GM19238 (cell line): ENCODE results near the gene GRIN2A.

Experiments
- DNase-seq: peaks from one replicate; pipeline ENCODE4 v3.0.0; 2011; ENCODE audit warnings: low spot score; ENCODE audit not compliant: insufficient read length

Gene GRIN2A

DNA sequence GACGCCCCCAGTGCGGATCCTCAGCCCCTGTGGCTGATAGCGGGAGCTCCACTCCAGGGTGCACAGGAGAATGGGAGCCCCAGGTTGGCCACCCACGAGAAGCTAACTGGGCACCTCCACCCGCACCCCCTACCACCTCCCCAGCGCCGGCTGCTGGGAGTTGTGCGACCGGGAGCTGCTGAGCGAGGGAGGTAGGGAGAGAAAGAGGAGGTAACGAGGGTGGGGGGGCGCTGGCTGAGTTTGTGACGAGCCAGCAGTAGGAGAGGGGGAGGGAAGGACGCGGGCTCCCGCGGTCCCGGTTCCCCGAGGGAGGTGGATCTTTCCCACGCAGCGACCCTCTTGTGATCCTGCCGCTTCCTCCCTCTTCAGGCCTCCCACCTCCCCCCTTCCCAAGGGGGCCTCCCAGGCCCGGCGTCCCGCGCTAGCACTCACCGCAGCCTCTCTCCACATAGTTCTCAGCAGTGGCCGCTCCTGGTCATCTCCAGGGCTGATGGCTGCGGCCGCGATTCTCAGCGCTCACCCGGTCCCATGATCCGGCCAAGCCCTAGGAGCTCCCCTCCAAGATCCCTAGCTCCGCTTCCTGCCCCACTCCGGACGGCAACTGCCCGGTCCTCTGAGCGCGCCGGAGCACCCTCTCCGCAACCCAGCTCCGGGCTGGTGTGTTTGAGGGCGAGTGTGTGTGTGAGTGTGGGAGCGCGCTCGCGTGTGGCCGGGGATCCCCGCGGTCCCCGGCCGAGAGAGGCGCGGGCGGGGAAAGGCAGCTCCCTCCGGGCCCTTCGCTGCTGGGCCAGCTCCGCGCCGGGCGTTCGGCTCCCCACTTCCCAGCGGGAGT, at the start of gene GRIN2A:
GRIN2A (minus strand) TSS at position 207 of the 832 bp plus-strand sequence. CDS start 2,017 bp downstream, outside the sequence.
- no peak for DNase-seq

DNA sequence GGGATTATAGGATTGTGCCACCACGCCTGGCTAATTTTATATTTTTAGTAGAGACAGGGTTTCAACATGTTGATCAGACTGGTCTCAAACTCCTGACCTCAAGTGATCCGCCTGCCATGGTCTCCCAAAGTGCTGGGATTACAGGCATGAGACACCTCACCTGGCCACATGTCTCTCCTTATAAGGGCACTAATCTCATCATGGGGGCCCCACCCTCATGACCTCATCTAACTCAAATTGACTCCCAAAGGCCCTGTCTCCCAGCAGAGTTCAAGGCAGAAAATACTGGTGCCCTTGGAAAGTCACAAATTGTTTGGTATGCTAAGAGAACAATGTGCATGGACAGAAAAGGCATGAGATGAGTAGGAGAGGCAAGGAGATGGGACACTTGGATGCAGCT, 49.3 kb upstream of the GRIN2A start:
- DNase-seq = no peak

DNA sequence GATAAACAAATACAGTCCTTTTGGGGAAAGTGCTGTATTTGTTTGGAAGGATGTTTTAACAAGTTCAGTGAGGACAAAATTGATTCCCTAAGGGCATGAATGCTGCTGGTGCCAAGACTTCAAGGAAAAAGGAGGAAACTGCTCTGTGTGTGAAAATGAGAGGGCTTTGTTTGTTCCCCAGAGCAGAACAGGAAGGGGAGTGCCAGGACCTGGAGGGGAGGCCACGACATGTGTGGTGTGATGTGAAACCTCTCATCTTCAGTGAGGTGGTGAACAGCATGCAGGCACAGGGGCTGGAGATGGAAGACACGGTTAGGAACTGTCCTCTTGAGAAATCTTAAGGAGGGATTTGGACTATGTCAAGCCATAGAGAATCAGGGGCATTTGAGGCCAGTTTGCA, 46.6 kb upstream of the GRIN2A start:
- peak; percentile 41 for DNase-seq

DNA sequence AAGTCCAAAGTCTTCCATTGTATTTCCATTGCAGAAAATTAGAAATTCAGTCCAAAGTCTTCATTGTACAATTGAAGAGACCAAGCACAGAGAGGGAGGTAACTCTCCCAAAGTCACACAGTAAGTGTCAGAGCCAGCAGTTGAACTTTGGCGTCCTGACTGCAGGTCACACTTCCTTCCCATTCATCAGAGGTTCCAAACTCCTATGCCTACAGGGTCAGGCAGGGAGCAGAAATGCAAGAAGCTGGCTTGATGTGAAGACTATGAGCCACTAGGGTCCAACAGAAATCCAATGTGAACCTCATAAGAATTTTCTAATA, 44.7 kb upstream of the GRIN2A start:
- no peak for DNase-seq

DNA sequence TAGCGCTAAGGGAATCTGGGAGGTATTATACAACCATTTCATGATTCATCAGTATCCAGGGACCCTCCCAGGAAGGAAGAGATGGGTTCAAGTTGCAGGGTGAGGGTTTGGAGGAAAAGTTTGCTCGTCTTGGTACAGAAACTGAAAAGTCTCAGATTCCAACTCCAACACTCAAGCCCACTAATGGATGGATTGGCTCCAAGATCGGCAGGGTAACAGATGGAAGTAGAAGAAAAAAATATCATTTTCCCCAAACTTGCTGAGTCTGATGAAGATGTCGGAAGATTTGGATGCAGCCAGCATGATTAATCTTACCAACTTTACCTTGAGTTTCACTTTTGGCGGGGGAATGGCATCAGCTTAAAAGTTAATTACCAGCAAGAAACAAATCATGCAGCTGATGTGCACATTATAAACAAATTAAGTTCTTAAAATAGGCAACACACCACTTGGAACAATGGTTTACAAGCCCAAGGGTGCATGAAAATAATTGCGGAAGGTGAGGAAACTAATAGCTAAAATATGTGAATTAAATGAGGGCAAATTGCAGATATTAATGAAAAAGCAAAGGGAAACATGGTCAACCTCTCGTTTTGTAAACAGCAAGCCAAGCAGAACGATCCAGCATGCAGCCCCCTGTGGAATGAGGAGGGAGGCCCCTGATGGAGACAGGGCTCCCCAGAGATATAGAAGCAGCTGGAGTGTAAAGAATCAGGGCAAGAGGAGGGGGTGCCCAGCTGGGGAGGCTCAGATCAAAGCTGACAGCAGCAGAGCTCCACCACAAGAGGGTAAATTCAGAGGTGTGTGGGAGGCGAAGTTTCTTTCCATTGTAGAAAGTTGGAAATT, 44.1 kb upstream of the GRIN2A start:
- no peak for DNase-seq

DNA sequence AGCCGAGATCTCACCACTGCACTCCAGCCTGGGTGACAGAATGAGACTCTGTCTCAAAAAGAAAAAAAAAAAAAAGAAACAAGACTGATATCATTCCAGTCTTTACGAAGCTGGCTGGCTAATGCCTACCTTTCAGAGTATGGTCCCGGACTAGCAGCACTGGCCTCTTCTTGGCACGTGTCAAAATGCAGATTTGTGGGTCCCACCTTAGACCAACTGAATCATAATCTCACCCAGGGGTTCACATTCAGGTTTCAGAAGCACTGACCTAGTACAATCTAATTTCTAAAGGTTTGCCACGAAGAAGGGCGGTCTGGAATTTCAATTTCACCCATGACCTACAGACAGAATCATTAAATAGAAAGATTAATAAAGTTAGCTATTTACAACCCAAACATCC, 43.4 kb upstream of the GRIN2A start:
- no peak for DNase-seq

DNA sequence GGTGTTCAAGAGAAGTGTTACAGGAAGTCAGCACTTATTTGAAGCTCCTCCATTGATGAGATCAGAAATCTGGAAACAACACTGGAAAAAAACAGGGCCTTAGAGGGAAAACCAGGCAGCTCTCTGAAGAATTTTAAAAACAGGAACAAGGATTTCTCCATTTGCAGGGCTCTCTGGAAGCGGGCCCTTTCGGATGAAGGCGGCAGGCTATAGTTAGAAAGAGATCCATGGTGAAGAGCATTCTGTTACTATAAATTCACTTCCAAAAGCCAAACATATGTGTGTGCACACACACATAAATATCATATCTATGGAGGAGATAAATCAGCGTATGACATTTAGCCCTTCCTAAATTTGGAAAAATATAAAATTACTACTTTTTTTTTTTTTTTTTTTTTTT, 42.6 kb upstream of the GRIN2A start:
- DNase-seq = no peak

DNA sequence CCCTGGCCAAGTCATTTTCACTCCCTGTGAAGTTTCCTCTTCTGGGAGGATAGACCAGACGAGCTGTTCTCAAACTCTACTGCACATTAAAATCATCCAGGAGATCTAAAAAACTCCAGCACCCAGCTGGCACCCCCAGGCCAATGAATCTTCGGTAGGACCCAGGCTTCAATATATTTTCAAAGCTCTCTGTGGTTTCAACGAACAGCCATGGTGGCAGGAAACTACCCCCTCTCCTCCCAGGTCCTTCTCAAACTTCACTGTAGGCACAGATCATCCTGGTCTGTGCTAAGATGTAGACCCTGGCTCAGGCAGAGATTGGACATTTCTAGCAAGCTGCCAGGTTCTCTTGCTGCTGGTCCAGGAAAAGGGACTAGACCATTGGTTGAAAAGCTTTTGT, 38.7 kb upstream of the GRIN2A start:
- DNase-seq = no peak

DNA sequence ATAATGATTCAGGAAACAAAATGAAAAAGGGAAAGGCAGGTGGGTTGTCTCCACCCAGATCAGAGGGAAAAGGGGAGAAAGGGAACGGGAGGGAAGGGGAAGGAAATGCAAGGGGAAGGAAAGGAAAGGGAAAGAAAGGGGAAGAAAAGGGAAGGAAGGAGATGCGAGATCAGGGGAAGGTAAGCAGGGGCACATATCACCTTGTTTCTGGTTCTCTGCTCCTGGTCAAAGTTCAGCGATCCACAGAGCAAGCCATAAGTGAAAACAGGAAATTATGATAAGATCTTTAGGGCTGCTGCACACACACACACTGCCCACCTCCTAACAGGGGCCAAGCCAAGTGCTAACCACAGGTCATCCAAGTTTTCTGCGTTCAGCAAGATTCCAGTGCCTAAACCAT, 37.5 kb upstream of the GRIN2A start:
- DNase-seq = no peak

DNA sequence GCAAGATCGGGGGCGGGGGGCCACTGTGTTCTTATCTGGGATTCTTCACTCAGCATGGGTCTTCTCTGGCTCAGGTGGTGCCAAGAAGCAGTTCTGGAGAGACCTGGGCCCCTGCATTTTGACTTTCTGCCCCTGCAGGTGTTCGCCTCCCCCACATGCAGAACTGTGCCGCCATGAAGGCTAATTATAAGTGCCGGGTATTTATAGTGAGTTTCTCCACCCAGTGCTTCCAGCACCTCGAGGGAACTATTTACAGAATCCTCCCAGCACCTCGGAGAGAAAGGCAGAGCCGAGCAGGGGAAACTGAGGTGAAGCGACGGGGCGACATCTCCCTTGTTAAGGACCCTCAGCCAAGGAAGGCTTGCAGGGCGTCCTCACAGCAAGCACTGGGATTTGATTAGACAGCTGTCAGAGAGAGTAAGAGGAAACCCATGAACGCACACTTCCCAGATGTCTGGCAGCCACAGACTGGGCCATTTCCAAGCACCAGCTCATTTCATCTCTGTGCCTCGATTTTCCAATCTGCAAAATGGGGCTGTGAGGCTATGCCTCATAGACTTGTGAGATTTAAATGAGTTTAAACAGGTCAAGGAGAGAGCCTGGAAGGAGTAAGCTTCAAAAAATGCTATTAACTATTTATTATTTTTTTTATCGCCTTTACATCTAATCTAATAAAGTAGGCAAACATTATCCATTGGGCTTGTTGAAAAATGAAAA, 36.4 kb upstream of the GRIN2A start:
- DNase-seq = no peak

DNA sequence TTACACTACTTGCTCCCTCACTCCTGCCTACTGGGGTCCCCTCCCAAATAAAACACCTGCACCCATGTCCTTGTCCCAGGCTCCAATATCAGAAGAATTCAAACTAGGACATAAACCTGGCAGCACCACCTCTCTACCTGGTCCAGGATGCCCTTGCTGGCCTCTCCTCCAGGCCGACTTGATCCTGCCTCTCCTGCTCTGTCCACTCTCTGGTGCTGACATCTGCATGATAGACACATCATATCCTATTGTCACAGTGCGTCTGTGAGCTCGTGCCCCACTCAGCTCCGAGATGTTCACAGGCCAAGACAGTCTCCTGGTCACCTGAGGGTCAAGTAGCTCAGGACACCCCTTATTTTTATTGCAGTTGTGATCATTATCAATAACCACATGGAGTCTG, 31.5 kb upstream of the GRIN2A start:
- DNase-seq = no peak

DNA sequence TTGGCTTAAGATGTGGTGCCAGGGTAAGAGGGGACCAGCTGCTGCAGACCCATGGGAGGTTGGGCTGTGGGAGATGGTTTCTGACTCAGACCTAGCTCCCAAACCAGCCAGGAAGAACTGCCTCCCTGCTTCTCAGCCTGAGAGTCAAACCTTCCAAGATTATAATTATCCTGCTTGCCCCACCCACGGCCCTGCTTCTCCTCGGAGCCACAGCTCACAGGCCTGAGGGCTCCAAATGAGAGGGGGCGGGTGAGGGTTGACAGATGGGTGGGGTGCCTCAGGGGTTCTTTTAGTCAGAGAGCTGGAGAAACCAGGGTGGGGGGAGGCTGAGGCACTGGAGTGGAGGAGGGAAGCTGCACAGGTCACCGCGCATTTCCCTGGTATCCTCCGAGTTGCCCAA, 28.7 kb upstream of the GRIN2A start:
- no peak for DNase-seq

DNA sequence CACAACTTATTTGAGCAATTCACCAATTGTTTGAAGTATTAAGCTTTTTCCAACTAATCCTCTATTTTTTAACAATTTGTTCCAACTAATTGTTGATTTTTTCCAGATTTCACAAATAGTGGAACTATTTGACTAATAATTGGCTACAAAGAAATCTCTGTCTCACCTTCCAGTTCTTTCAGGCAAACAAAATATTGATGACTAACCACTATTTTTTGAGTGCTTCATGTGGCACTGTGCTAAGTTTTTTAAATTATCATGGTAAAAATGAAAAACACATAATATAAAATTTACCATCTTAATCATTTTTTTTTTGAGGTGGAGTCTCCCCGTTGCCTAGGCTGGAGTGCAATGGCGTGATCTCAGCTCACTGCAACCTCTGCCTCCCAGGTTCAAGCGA, 24.6 kb upstream of the GRIN2A start:
- DNase-seq = no peak

DNA sequence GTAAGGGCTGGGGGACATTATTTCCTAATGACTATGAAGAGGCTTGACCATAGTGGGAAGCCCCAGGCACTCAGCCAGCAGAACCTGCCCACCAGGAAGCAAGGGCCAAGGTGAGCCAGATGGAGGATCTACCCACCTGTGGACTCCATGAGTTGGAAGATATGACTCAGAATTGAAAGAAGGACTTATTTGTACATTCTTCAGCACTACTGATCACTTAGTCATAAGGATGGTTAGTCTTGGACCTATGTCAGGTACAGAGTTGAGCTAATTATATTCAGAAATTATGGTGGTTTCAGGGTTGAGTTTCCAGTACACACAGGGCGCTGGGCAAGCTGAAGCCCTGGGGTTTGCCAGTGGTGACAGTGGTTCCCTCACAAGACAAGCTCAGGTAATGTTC, 24.0 kb upstream of the GRIN2A start:
- DNase-seq = no peak

DNA sequence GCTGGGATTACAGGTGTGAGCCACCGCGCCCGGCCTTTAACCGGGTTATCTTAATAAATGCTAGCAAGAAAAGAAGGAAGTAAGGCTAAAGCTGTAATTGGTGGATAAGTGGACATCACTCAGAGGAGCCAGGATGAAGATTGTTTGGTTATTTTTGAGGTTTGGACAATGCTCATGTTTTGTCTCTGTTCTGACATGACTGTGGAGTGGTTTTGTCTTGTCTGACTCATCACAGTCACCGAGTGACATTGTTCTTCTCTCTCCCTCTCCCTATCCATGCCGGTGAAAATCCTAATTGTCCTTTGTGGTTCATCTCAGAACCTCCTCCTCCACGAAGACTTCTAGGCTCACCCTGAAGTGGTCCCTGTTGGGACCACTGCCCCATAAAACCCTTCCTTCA, 23.5 kb upstream of the GRIN2A start:
- DNase-seq = no peak

DNA sequence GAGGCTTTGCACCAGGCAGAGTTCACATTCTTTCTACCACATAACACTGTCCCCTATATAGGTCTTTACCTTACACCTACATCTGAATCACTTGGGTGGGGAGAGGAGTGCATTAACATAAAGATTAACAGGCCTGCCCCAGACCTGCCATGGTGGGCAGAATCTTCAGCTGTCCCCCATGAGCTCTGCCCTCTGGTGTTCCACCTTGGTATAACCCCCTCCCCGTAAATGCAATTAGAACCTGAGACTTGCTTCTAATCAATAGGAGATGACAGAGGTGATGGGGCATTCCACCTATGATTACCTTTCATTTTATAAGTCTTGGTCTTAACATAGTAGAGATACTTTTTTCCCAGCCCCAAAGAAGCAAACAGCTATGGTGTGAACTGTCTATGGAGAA, 20.4 kb upstream of the GRIN2A start:
- DNase-seq = no peak

DNA sequence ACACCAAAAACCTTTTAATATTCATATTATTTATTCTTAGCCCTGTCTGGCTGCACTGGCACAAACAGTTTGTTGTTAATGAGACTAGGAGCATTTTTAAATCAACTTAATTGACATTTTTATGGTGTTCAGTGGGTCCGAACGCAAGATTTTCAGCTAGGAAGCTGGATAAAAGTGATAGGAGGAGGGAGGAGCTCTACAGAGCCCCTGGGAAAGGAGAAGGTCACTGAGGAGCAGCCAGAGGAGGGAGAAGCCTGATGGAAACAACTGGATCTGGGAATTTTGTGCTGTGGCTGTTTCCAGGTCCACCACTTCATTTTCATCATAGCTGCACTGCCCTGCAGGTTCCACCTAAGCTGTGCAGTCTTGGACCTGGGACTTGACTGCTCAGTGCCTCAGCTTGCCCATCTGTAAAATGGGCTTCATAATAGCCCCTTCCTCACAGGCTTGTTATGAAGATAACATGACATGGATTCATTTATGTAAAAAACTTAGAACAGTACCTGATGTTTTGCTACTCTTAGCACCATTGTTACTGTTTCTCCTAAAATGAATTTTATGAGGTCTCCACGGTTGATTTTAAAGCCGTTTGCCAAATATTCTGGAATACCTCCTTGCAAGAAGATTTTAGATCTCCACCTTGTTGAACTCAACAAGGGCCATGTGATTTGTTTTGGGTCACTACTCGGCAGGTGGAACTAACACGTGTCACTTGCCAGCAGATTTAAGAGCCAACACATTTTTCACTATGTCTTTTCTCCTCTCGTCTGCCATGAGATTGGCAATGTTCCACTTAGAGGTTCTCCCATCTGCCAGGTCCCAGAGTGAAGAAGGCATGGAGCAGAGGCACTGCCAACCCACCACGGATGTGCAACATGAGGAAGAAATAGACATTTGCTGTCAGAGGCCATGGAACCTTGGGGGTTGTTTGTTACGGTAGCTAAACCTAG, 18.7 kb upstream of the GRIN2A start:
- DNase-seq = no peak

DNA sequence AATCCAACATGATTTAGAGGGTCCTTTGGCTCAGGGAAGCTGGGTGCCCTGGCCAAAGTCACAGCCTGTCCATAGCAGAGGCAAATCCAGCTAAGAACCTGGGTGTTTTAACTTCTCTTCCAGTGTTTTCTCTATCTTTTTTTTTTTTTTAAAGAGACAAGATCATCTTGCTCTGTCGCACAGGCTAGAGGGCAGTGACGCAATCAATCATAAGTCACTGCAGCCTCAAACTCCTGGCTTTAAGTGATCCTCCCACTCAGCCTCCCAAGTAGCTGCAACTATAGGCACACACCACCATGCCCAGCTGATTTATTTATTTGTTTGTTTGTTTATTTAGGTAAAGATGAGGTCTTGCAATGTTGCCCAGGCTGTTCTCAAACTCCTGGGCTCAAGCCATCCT, 14.8 kb upstream of the GRIN2A start:
- no peak for DNase-seq

DNA sequence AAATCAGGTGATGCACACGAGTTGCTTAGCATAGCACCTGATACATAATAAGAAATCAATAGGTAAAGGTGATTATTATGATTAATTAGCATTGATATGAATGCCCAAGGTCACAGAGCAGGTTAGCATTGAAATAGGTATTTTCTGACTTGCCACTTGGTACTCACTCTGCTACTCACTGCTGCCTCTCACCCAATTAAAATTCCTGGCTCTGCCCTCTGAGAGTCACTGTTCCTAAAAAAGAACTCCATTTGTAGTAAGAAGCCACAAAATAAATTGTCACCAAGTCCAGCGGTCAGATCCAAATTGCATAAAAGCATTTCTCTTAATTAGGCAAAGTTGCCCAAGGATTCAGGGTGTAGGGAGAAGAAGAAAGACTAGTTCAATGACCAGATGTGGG, 8.9 kb upstream of the GRIN2A start:
- DNase-seq = no peak

DNA sequence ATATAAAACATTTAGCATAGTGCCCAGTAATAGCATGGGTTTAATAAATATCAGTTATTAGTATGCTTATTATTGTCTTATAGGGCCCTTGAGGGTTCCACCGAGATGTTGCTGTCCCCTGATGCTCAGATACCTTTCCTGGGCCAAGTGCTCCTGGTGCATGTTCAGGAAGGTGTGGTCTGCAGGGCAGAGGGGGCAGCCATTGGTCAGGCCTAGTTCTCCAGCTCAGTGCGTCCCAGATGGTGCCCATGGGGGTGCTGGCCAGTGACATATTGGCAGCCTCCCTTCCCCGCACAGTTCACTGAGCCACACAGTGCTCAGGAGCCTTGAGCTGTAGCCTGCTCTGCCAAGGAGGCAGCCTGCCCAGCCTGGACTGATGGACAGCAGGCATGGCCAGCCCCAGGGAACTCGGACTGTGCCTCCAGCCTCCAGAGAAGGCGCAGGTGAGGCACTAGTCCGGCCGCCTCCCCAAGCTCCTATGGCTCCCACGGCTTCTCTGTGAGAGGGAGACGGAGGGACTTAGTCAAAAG, 7.7 kb upstream of the GRIN2A start:
- no peak for DNase-seq

DNA sequence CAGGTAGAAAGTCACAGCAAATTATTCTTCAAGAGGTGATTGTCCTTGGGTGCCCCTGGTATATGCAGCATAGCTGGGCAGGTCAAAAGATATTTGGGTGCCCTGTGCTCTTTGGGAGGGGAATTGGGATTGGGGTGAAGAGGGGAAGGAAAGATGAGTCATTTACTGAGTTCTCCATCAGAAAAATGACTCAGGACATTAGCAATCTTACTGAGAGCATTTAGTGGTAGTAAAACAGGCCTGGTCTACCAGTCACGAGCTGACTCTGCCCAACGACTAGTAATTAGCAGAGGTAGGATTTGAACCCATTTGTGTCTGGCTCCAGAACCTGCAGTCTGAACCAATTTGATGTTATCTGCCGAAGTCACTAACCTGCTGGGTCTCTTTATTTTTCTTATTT, 6.0 kb upstream of the GRIN2A start:
- DNase-seq = no peak
